Mucosa of descending colon (tissue), 3 donors: Measurements from ENCODE around the gene ART5. TPM values are rescaled to one million over a fixed set of nuclear protein-coding genes. Genes with fewer than 3 reads are reported as not detected.
A peak's percentile ranks its signal among the peaks of the same experiment; 100 is the strongest.

ENCODE experiments used
- ATAC-seq: fragments of 200-7000 bp; cut with Tn5 transposase; one replicate; pipeline ENCODE4 v1.9.1; 2020; ENCODE audit warnings: mild to moderate bottlenecking, moderate library complexity
- DNase-seq, 3 donors: peaks; one replicate each; pipeline ENCODE4 v3.0.0-alpha.2; 2020
- H3K36me3 ChIP-seq: fragments of 200-600 bp; one replicate; pipeline ENCODE4 v1.8.0; 2021; ENCODE audit warnings: low read depth, mild to moderate bottlenecking
- H3K4me1 ChIP-seq: fragments of 200-600 bp; one replicate; pipeline ENCODE4 v1.8.0; 2021; ENCODE audit warnings: low read depth, mild to moderate bottlenecking
- H3K4me3 ChIP-seq: fragments of 200-600 bp; one replicate; pipeline ENCODE4 v1.8.0; 2021; ENCODE audit warnings: mild to moderate bottlenecking
- H3K9me3 ChIP-seq: fragments of 200-600 bp; one replicate; pipeline ENCODE4 v1.8.0; 2021; ENCODE audit warnings: mild to moderate bottlenecking
- intact Hi-C, 2 donors: fragments of 100-400 bp; cut with DNase I in 1 of 2; cut with micrococcal nuclease in 1 of 2; formaldehyde crosslinking; loops; one replicate each; pipeline versions ENCODE4 v1.11.0 to v1.11.1; 2022; cut with DNase I, micrococcal nuclease
- total RNA-seq, 3 donors: library from RNA; stranded (reverse); fragmentation: NEBNext Ultra II Directional in 2 of 3; extraction: Animal tissue kit (Norgen Biotek cat#: 25700) in 2 of 3; gene quantifications; one replicate each; pipeline versions ENCODE4 v1.2.1 to v1.2.4, GENCODE V29; 2021 to 2023
- TF ChIP-seq, protein P1 (sequence below): fragments of 200-600 bp; IDR thresholded peaks from one replicate; pipeline ENCODE4 v1.8.0; 2022; ENCODE audit warnings: antibody characterized with exemption, mild to moderate bottlenecking
- donor health status: DM: no; HTN: no; CAD: no; lungs with moderate emphysema.
- donor health status: DM: no; HTN: no; CAD: no.
- donor health status: DM: no; HTN: yes; CAD: no.

ART5 gene
- total RNA-seq, 3 donors from 2014 or later = not detected

DNA sequence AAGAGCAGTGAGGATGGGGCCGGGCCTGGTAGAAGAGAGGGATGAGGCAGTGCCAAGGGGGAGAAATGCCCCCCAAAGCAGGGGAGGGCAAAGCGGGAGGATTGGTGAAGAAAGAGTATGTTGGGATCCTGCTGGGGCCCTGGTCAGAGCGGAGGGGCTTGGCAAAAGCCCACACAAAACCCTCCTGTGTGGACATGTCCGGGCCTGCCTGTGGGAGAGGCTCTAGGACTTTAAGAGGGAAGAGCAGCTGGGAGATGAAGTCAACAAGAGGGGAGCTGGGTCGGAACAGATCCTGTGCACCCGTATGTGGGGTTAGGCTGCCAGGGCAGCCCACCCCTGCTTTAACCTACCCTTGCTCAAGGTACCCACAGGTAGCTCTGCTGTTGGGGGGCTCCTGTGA, 25.8 kb downstream of the ART5 start:
- no peak for ATAC-seq
- TF ChIP-seq, protein P1, sequence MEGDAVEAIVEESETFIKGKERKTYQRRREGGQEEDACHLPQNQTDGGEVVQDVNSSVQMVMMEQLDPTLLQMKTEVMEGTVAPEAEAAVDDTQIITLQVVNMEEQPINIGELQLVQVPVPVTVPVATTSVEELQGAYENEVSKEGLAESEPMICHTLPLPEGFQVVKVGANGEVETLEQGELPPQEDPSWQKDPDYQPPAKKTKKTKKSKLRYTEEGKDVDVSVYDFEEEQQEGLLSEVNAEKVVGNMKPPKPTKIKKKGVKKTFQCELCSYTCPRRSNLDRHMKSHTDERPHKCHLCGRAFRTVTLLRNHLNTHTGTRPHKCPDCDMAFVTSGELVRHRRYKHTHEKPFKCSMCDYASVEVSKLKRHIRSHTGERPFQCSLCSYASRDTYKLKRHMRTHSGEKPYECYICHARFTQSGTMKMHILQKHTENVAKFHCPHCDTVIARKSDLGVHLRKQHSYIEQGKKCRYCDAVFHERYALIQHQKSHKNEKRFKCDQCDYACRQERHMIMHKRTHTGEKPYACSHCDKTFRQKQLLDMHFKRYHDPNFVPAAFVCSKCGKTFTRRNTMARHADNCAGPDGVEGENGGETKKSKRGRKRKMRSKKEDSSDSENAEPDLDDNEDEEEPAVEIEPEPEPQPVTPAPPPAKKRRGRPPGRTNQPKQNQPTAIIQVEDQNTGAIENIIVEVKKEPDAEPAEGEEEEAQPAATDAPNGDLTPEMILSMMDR = no peak
- no peak for DNase-seq
- intact Hi-C loops = no loop called here
- Histone ChIP-seq H3K4me3 (no peak overlapping the region), H3K9me3 (no peaks in the 10 kb centered on the region), H3K4me1 (no peaks in the 10 kb centered on the region), H3K36me3 (no peaks in the 10 kb centered on the region)

DNA sequence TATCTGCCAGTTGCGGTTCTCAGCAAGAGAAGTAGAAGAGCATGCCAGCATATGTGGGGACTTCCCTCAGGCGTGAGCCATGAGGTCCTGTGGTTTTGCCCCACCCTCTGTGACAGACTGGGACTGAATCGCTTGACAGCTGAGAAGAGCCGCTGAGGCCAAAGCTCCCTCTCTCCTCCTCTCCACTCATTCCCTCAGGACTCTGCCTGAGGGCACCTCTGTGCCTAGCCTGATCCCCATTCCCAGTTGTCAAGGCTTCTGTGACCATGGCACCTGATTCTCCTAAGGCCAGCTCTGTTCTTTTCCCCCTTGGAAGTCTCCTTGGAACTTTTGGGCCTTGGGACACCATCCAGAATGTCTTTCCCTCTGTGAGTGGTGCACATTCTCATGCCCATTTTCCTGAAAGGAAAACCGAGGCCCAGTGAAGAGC, 27.0 kb downstream of the ART5 start:
- Histone ChIP-seq H3K4me3 (no peak overlapping the region), H3K9me3 (no peaks in the 10 kb centered on the region), H3K4me1 (no peaks in the 10 kb centered on the region), H3K36me3 (no peaks in the 10 kb centered on the region)
- TF ChIP-seq, protein P1 = no peak
- ATAC-seq = peak; percentile 28
- intact Hi-C loops = no loop called here
- peak in 1 of 3 donors; percentile 9 for DNase-seq

DNA sequence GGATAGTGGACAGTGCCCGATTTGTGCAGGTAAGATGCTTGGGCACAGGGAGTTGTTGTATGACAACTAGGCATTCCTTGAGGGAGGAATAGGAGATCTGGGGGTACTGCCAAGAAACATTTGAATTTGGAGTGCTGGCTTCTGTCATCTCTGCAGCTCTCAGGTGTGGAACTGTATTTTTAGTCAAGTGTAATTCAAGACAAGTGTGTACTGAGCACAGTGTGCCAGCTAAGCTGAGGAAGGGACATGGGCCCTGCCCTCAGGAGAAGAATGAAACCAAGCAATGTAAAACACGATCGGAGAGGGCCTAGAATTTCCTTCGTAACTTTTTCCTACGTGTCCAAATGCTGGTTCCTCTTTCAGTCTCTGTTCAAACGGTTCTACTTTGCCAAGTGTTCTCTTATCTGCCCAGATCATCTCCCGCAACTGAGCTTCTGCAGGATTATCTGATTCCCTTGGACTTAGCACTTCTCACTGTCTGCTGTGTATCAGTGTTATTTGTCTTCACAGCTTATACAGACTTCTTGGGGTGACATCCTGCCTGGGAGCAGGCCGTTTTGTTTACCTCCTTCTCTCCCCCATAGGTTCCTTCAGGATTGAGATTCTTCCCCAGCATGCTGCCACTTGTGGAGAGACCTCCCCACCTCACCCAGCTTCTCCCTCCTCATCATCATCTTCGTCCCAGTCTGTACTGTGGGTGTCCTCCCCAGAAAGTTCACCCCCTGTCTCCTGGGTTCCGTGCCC, 27.6 kb downstream of the ART5 start:
- Histone ChIP-seq H3K36me3 (no peaks in the 10 kb centered on the region), H3K4me1 (no peaks in the 10 kb centered on the region), H3K9me3 (no peaks in the 10 kb centered on the region), H3K4me3 (no peak overlapping the region)
- intact Hi-C loops = no loop called here
- TF ChIP-seq, protein P1 = no peak
- ATAC-seq (no peak), DNase-seq (no peak)

DNA sequence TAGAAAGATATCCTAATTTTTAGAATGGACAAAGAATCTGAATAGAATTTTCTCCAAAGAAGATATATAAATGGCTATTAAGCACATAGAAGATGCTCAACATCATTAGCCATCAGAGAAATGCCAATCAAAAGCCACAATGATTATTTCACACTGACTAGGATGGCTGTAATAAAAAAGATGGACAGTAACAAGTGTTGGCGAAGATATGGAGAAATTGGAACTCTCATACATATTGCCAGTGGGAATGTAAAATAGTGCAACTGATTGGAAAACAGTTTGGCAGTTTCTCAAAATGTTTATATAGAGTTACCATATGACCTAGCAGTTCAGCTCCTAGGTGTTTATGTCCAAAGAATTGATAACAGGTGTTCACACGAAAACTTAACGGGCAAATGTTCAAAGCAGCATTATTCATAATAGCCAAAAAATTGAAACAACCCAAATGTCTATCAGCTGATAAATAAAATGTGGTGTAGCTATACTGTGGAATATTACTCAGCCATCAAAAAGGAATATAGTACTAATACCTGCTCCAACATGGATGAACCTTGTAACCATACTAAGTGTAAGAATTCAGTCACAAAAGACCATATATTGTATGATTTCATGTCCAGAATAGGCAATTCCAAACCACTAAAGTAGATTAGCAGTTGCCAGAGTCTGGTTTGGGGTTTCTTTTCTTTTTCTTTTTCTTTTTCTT, 29.7 kb downstream of the ART5 start:
- no peaks in the 10 kb centered on the region for H3K36me3 ChIP-seq
- no peaks in the 10 kb centered on the region for H3K9me3 ChIP-seq
- ATAC-seq (no peak), DNase-seq (no peak)
- no peak overlapping the region for H3K4me3 ChIP-seq
- intact Hi-C loops = no loop called here
- H3K4me1 ChIP-seq = no peaks in the 10 kb centered on the region
- TF ChIP-seq, protein P1 = no peak

DNA sequence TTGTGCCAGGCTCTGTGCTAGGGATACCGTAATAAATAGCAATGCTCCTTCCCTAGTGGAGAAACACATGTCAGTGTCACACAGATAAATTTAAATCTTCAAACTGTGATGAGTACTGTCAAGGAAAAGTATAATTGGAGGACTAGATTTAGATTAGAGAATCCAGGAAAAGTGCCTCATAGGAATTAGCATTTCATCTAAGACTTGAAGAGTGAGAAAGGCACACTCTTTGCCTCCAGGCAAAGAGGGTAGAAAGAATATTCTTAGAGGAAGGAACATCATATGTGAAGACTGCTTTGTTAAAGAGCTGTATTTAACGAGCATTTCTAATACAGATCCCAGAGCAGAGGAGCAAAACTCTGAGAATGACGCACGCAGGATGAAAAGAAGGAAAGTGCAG, 30.9 kb downstream of the ART5 start:
- intact Hi-C loops = no loop called here
- Histone ChIP-seq H3K9me3 (no peaks in the 10 kb centered on the region), H3K4me3 (no peak overlapping the region), H3K36me3 (no peaks in the 10 kb centered on the region), H3K4me1 (no peaks in the 10 kb centered on the region)
- ATAC-seq = no peak
- no peak for DNase-seq
- TF ChIP-seq, protein P1 = no peak
